SH-SY5Y (cell line): Measurements from ENCODE around the gene NSD1.

Source experiments
- GATA2 ChIP-seq: IDR thresholded peaks from 2 replicates; pipeline ENCODE4 v1.6.1; 2011; ENCODE audit warnings: mild to moderate bottlenecking, low read depth, low read length
- GATA3 ChIP-seq: IDR thresholded peaks from 2 replicates; pipeline ENCODE4 v1.6.1; 2011; ENCODE audit warnings: low read depth, mild to moderate bottlenecking, low read length, moderate library complexity

DNA sequence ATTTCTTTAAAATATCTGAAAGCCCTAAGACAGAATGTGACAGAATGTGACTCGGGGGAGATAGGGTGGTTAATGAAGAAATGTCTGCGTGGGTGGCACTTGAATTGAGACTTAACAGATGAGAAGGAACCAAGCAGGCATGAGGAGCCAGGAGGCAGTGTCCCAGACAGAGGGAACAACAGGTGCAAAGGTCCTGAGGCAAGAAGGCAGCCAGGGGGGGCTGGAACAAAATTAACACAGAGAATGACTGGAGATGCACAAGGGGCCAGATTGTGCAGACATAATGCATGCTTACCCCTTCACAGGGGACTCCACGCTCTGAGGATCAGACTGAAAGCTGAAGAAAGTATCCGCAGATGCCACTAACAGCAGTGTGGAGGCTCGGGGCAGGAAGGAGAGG lies 216.2 kb downstream of the NSD1 start:
- TF ChIP-seq GATA3 (no peak), GATA2 (no peak)
